DOHH2 (cell line): Measurements from ENCODE around the gene TMEM273.

Experiments used
- H3F3A ChIP-seq: fragments of 200-600 bp; sonication (generic), shearing (Covaris generic); 2 replicates; pipeline ENCODE4 v1.6.0; 2016; ENCODE audit warnings: antibody characterized with exemption, mild to moderate bottlenecking; ENCODE audit not compliant: control insufficient read depth, insufficient read depth
- H3K27ac ChIP-seq: fragments of 200-600 bp; sonication (generic); 2 replicates; pipeline ENCODE4 v1.5.1; 2014; ENCODE audit warnings: low read depth, mild to moderate bottlenecking, low read length, moderate library complexity
- H3K27me3 ChIP-seq: fragments of 200-600 bp; sonication (generic); 2 replicates; pipeline ENCODE4 v1.6.1; 2014; ENCODE audit warnings: mild to moderate bottlenecking, low read length, mixed read lengths; ENCODE audit not compliant: control insufficient read depth
- H3K36me3 ChIP-seq: fragments of 200-600 bp; sonication (generic); 2 replicates; pipeline ENCODE4 v1.6.1; 2014; ENCODE audit warnings: mild to moderate bottlenecking, low read length, moderate library complexity, mixed read lengths; ENCODE audit not compliant: control insufficient read depth
- H3K4me1 ChIP-seq: fragments of 200-600 bp; sonication (generic); 2 replicates; pipeline ENCODE4 v1.6.1; 2014; ENCODE audit warnings: mild to moderate bottlenecking, low read length, mixed read lengths; ENCODE audit not compliant: control insufficient read depth
- H3K4me2 ChIP-seq: fragments of 200-600 bp; sonication (generic); 2 replicates; pipeline ENCODE4 v1.6.0; 2014; ENCODE audit warnings: mild to moderate bottlenecking, low read length, moderate library complexity
- H3K4me3 ChIP-seq: fragments of 200-600 bp; sonication (generic); 2 replicates; pipeline ENCODE4 v1.5.1; 2014; ENCODE audit warnings: mild to moderate bottlenecking, low read length, mixed read lengths
- H3K79me2 ChIP-seq: fragments of 200-600 bp; sonication (generic); 2 replicates; pipeline ENCODE4 v1.6.1; 2014; ENCODE audit warnings: mild to moderate bottlenecking, low read length, mixed read lengths; ENCODE audit not compliant: control insufficient read depth
- H3K9me2 ChIP-seq: fragments of 200-600 bp; sonication (generic); replicated peaks from 2 replicates; pipeline ENCODE4 v1.6.1; 2014; ENCODE audit warnings: mild to moderate bottlenecking, low read length, mixed read lengths; ENCODE audit not compliant: control insufficient read depth
- H3K9me3 ChIP-seq: fragments of 200-600 bp; sonication (generic); 2 replicates; pipeline ENCODE4 v1.6.1; 2014; ENCODE audit warnings: antibody characterized with exemption, low read length, mixed read lengths; ENCODE audit not compliant: control insufficient read depth, insufficient read depth
- H4K20me1 ChIP-seq: fragments of 200-600 bp; sonication (generic); 2 replicates; pipeline ENCODE4 v1.6.0; 2014; ENCODE audit warnings: low read depth, mild to moderate bottlenecking, antibody characterized with exemption, low read length, moderate library complexity; ENCODE audit not compliant: control insufficient read depth, insufficient read depth
- EZH2phosphoT487 ChIP-seq: fragments of 200-600 bp; sonication (generic); IDR thresholded peaks from 2 replicates; pipeline ENCODE4 v1.6.1; 2017; ENCODE audit warnings: borderline replicate concordance, mild to moderate bottlenecking, antibody characterized with exemption, low read length, moderate library complexity, mixed read lengths
- TF ChIP-seq, protein P1 (sequence below): fragments of 200-600 bp; sonication (generic); IDR thresholded peaks from one replicate; pipeline ENCODE4 v1.5.1; 2014; ENCODE audit warnings: antibody characterized with exemption, mild to moderate bottlenecking, low read depth, low read length; ENCODE audit not compliant: poor library complexity, severe bottlenecking

TMEM273 gene

DNA sequence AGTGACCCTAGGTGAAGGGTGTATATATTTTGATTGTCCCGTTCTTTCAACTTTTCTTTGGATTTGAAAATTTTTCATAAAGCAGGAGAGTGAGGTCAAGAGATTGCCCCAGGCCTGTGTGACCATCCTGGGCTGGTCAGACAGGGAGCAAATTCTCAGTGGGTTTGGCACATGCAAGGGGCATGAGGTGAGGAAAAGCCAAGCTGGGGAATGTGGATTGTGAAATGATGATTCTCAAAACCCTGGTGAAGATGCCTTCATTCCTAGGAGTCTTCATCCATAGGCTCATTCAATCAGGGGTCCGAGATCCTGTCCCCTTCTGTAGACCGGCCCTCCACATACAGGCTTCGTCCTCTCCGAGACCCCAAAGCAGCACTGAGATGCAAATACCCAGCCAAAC is 27.4 kb downstream of the TMEM273 start:
- H3K4me2 ChIP-seq: no peak overlapping the region
- H3K9me2 ChIP-seq: no peaks in the 10 kb centered on the region
- TF ChIP-seq, protein P1, sequence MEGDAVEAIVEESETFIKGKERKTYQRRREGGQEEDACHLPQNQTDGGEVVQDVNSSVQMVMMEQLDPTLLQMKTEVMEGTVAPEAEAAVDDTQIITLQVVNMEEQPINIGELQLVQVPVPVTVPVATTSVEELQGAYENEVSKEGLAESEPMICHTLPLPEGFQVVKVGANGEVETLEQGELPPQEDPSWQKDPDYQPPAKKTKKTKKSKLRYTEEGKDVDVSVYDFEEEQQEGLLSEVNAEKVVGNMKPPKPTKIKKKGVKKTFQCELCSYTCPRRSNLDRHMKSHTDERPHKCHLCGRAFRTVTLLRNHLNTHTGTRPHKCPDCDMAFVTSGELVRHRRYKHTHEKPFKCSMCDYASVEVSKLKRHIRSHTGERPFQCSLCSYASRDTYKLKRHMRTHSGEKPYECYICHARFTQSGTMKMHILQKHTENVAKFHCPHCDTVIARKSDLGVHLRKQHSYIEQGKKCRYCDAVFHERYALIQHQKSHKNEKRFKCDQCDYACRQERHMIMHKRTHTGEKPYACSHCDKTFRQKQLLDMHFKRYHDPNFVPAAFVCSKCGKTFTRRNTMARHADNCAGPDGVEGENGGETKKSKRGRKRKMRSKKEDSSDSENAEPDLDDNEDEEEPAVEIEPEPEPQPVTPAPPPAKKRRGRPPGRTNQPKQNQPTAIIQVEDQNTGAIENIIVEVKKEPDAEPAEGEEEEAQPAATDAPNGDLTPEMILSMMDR: no peak
- TF ChIP-seq EZH2phosphoT487: no peak
- H4K20me1 ChIP-seq: no peaks in the 10 kb centered on the region
- H3K4me1 ChIP-seq: peaks cover 4% of the 10 kb centered on the region
- H3K36me3 ChIP-seq: no peaks in the 10 kb centered on the region
- H3K27ac ChIP-seq: no peak overlapping the region
- H3K79me2 ChIP-seq: no peaks in the 10 kb centered on the region
- peaks cover 4% of the 10 kb centered on the region; the same call in 1 of the 2 replicates for H3K27me3 ChIP-seq
- H3K4me3 ChIP-seq: no peak overlapping the region
- H3F3A ChIP-seq: no peaks in the 10 kb centered on the region
- H3K9me3 ChIP-seq: no peaks in the 10 kb centered on the region

DNA sequence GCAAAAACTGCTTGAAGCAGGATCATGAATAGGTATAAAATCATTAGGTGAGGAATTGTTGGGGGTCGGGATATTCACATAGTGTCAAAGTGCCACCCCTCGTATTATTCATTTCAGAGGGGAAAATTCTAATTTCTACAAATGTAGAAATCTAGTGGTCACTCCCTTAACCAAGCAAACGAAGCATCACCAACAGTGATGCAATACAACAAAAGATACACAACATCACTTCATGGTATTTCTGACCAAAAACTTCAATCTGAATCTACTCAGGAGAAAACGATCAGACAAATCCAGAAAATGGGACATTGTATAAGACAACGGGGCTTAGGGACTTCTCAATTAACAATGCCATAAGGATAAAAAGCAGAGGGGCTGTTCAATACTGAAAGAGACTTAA is 28.1 kb downstream of the TMEM273 start:
- Histone ChIP-seq H4K20me1 (no peaks in the 10 kb centered on the region), H3K9me3 (no peaks in the 10 kb centered on the region), H3K9me2 (no peaks in the 10 kb centered on the region), H3F3A (no peaks in the 10 kb centered on the region), H3K36me3 (no peaks in the 10 kb centered on the region), H3K27ac (no peak overlapping the region), H3K27me3 (peaks cover 4% of the 10 kb centered on the region; the same call in 1 of the 2 replicates), H3K4me3 (no peak overlapping the region), H3K4me2 (no peak overlapping the region), H3K79me2 (no peaks in the 10 kb centered on the region), H3K4me1 (peaks cover 4% of the 10 kb centered on the region)
- no peak for TF ChIP-seq EZH2phosphoT487
- TF ChIP-seq, protein P1: no peak

DNA sequence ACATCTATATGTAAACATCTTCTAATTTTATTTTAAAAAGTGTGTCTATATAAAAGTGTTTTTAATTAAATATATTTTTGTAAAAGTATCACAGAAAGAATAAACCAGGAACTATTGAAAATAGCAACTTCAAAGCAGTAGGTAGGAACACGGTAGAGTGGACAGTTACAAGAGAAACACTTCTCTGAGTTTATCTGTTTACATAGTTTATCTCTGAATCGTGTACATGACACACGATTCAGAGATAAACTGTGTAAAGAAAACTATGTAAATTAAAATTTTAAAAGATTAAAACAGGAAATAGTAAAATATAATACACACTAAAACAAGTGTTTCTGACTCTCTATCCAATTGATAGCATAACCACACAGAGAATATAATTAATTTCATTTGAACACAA is 29.3 kb downstream of the TMEM273 start:
- Histone ChIP-seq H4K20me1 (no peaks in the 10 kb centered on the region), H3K4me1 (no peaks in the 10 kb centered on the region), H3F3A (no peaks in the 10 kb centered on the region), H3K9me2 (no peaks in the 10 kb centered on the region), H3K79me2 (no peaks in the 10 kb centered on the region), H3K9me3 (no peaks in the 10 kb centered on the region), H3K36me3 (no peaks in the 10 kb centered on the region), H3K4me3 (no peak overlapping the region), H3K4me2 (no peak overlapping the region), H3K27ac (no peak overlapping the region), H3K27me3 (peaks cover 4% of the 10 kb centered on the region; the same call in 1 of the 2 replicates)
- TF ChIP-seq, protein P1: no peak
- TF ChIP-seq EZH2phosphoT487: no peak

DNA sequence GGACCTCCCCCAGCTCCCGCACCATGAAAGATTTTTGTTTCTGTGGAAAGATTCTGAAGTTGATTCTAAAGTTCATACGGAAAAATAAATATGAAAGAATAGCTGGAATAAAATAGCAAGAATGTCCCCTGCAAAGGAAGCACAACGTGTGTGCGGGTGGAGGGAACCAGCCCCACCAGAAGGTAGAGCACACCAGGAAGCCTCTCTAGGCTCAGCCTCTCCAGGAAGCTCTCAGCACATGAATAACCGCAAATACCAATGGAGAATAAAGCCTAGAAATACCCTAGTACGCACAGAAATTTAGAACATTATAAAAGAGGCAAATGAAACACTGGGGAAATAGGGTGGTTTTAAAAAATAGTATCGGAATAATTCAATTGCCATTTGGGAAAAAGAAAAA is 29.8 kb downstream of the TMEM273 start:
- no peaks in the 10 kb centered on the region for H3K4me1 ChIP-seq
- no peak overlapping the region for H3K4me2 ChIP-seq
- H3K36me3 ChIP-seq: no peaks in the 10 kb centered on the region
- H3K9me3 ChIP-seq: no peaks in the 10 kb centered on the region
- no peaks in the 10 kb centered on the region for H3K9me2 ChIP-seq
- H3K27ac ChIP-seq: no peak overlapping the region
- no peak overlapping the region for H3K4me3 ChIP-seq
- H4K20me1 ChIP-seq: no peaks in the 10 kb centered on the region
- TF ChIP-seq, protein P1: no peak
- no peak for TF ChIP-seq EZH2phosphoT487
- no peaks in the 10 kb centered on the region for H3F3A ChIP-seq
- peaks cover 4% of the 10 kb centered on the region; the same call in 1 of the 2 replicates for H3K27me3 ChIP-seq
- no peaks in the 10 kb centered on the region for H3K79me2 ChIP-seq
